Common myeloid progenitor, CD34-positive (primary cell): ENCODE data around the gene CAMTA1.

ENCODE experiments used
- CTCF ChIA-PET: fragments of 350-600 bp; sonication (Branson Sonifier 250); formaldehyde crosslinking; loops from one replicate; lab custom pipeline; 2021; ENCODE audit warnings: antibody characterized with exemption; lab: Charles Lee
- POLR2A ChIA-PET: fragments of 350-600 bp; sonication (Branson Sonifier 250); formaldehyde crosslinking; loops from one replicate; lab custom pipeline; 2021; ENCODE audit warnings: antibody characterized with exemption; lab: Charles Lee
- DNase-seq, 3 donors: peaks; one replicate each; pipeline versions ENCODE4 v3.0.0 to v3.0.0-alpha.2; 2013
- H3K27ac ChIP-seq, 2 experiments: 1 replicate in 1 of 2; 2 replicates in 1 of 2; pipeline ENCODE4 v1.7.0; 2013; ENCODE audit warnings: inconsistent platforms in 2 of 2, low read length in 2 of 2, mild to moderate bottlenecking in 2 of 2, low read depth in 1 of 2, moderate library complexity in 1 of 2; ENCODE audit not compliant: severe bottlenecking in 2 of 2, insufficient read depth in 1 of 2, poor library complexity in 1 of 2
- H3K27me3 ChIP-seq, 5 experiments: replicated peaks in 2 of 5; 1 replicate in 3 of 5; 2 replicates in 2 of 5; pipeline versions ENCODE4 v1.6.1 to v1.7.0; 2013; ENCODE audit warnings: low read length in 4 of 5, mild to moderate bottlenecking in 2 of 5, moderate library complexity in 2 of 5, inconsistent platforms in 1 of 5; ENCODE audit not compliant: insufficient read depth in 5 of 5, control insufficient read depth in 4 of 5
- H3K36me3 ChIP-seq, 4 experiments: 1 replicate in 2 of 4; 2 replicates in 2 of 4; pipeline versions ENCODE4 v1.6.1 to v1.7.0; 2013; ENCODE audit warnings: low read length in 3 of 4, control low read depth in 1 of 4, mild to moderate bottlenecking in 1 of 4; ENCODE audit not compliant: control insufficient read depth in 4 of 4, insufficient read depth in 4 of 4
- H3K4me1 ChIP-seq, 4 experiments: 1 replicate in 3 of 4; 2 replicates in 1 of 4; pipeline versions ENCODE4 v1.6.1 to v1.7.1; 2013; ENCODE audit warnings: low read length in 3 of 4, mild to moderate bottlenecking in 3 of 4, control low read depth in 1 of 4, inconsistent platforms in 1 of 4, moderate library complexity in 1 of 4; ENCODE audit not compliant: control insufficient read depth in 4 of 4, insufficient read depth in 4 of 4; ENCODE audit errors: control extremely low read depth in 1 of 4
- H3K4me3 ChIP-seq, 7 experiments: 1 replicate in 4 of 7; 2 replicates in 3 of 7; pipeline versions ENCODE4 v1.5.1 to v1.7.0; 2013; ENCODE audit warnings: mild to moderate bottlenecking in 7 of 7, low read length in 6 of 7, moderate library complexity in 6 of 7, inconsistent platforms in 2 of 7, low read depth in 2 of 7, control low read depth in 1 of 7; ENCODE audit not compliant: insufficient read depth in 4 of 7, control insufficient read depth in 1 of 7; ENCODE audit errors: extremely low read depth in 1 of 7
- H3K9me3 ChIP-seq, 5 experiments: 1 replicate in 4 of 5; 2 replicates in 1 of 5; pipeline versions ENCODE4 v1.6.1 to v1.7.1; 2013; ENCODE audit warnings: low read length in 4 of 5, mild to moderate bottlenecking in 2 of 5, inconsistent platforms in 1 of 5, low read depth in 1 of 5, moderate library complexity in 1 of 5; ENCODE audit not compliant: control insufficient read depth in 4 of 5, insufficient read depth in 2 of 5; ENCODE audit errors: control extremely low read depth in 1 of 5
- WGBS: methylation state at CpG from one replicate; pipeline ENCODE4 v1.1.5; 2013; ENCODE audit not compliant: insufficient coverage; 5-methylcytosine and 5-hydroxymethylcytosine counted together

Gene CAMTA1

GRCh38 chr1:7609311-7609994 lies 824.2 kb downstream of the CAMTA1 start:
- CTCF ChIA-PET = no interaction called here
- 95% methylated on average over 6 of the region's 7 CpGs for WGBS
- Histone ChIP-seq H3K9me3 (peaks cover 0 to 3% (median 0%) of the 10 kb centered on the region in 5 experiments), H3K27me3 (peaks cover 0 to 2% (median 0%) of the 10 kb centered on the region in 5 experiments), H3K36me3 (no peaks in the 10 kb centered on the region), H3K27ac (no peak overlapping the region), H3K4me1 (peaks cover 0 to 13% (median 8%) of the 10 kb centered on the region in 4 experiments), H3K4me3 (no peak overlapping the region)
- DNase-seq = no peak
- POLR2A ChIA-PET = no interaction called here

DNA sequence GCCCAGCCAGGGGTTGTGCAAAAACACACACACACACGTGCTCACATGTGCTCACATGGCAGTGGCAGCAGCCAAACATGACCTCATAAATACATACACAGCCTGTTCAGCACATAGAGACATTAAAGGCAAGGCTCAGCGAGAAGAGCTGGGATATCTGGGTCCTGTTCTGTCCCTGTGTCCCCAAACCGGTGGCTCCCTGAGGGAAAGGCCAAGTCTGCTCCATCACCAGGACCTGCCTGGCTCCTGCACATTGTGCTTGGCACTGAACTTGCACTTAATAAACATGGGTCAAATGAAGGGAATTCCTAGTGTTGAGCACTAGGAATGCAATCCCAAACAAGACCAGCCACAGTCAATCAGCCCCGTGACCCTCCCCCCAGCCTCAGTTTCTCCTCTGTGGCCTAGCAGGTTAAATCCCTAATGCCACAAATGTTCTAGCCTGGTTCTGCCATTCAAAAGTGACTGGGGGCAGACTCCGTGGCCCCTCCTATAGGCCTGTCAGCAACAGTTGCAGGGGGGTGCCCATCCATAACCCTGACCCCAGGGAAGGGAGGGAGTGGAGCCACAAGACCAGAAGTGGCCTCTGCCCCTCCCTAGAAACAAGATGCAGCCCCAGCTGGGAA lies 825.0 kb downstream of the CAMTA1 start:
- 100% methylated on average over 4 of the region's 5 CpGs for WGBS
- H3K27ac ChIP-seq = no peak overlapping the region
- H3K36me3 ChIP-seq = no peaks in the 10 kb centered on the region
- no peak overlapping the region for H3K4me3 ChIP-seq
- peaks cover 0 to 13% (median 8%) of the 10 kb centered on the region in 4 experiments for H3K4me1 ChIP-seq
- CTCF ChIA-PET = no interaction called here
- POLR2A ChIA-PET = no interaction called here
- DNase-seq = no peak
- H3K9me3 ChIP-seq = peaks cover 0 to 3% (median 0%) of the 10 kb centered on the region in 5 experiments
- peaks cover 0 to 2% (median 0%) of the 10 kb centered on the region in 5 experiments for H3K27me3 ChIP-seq

DNA sequence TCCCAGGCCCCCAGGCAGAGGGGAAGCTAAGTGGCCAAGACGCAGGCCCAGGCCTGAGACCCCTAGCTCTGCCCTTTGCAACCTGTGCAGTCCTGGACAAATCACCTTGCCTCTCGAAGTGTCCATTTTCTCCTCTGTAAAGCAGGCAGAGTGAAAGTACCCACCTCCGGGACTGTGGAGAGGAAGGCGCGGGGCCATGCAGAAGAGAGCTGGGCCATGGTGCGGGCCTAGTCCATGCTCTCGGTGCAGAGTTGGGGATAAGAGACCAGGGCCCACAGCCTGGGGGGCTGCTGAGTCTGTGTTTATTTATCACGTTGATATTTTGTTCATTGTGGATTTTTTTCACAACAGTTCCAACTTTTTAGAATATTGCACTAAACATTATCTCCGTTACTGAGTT lies 825.7 kb downstream of the CAMTA1 start:
- CTCF ChIA-PET = no interaction called here
- Histone ChIP-seq H3K36me3 (no peaks in the 10 kb centered on the region), H3K4me3 (no peak overlapping the region), H3K4me1 (peaks cover 0 to 13% (median 8%) of the 10 kb centered on the region in 4 experiments), H3K9me3 (peaks cover 0 to 1% (median 0%) of the 10 kb centered on the region in 5 experiments), H3K27me3 (peaks cover 0 to 2% (median 0%) of the 10 kb centered on the region in 5 experiments), H3K27ac (no peak overlapping the region)
- 100% methylated on average over 6 of the region's 9 CpGs for WGBS
- DNase-seq = no peak
- POLR2A ChIA-PET = no interaction called here

DNA sequence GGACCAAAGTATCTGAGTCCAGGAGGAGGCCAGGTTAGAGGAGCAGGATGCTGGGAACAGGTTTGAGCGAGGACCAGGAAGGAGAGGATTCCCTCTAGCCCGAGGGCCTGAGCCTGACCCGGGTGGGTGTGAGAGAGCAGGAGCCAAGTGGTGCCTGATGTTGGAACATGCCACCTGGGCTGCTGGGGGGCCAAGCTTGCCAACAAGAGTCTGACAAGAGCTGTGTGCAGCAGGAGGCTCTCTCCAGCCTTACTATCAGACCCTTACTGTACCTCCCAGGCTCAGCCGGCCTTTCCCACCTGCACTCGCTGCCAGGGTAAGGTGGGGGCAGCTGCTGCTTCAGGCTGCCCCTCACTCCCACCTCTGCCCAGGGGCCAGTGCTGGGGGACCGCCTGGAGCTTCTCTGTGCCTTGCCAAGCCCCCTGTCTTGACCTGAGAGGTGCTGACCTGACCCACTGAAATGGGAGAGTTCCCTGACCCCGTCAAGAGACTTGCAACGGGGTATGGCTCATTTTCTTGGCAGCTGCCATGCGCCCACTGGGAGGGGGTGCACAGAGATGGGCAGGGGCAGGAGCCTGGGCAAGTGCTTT lies 826.3 kb downstream of the CAMTA1 start:
- Histone ChIP-seq H3K9me3 (no peaks in the 10 kb centered on the region), H3K4me3 (no peak overlapping the region), H3K4me1 (peaks cover 0 to 13% (median 8%) of the 10 kb centered on the region in 4 experiments), H3K27ac (no peak overlapping the region), H3K36me3 (no peaks in the 10 kb centered on the region), H3K27me3 (peaks cover 0 to 2% (median 0%) of the 10 kb centered on the region in 5 experiments)
- DNase-seq = no peak
- WGBS = 94% methylated on average over 9 of the region's 9 CpGs
- POLR2A ChIA-PET = no interaction called here
- CTCF ChIA-PET = no interaction called here

- H3K36me3 ChIP-seq = no peaks in the 10 kb centered on the region
- ChIA-PET CTCF (no interaction called here), POLR2A (no interaction called here)
- no peak overlapping the region for H3K4me3 ChIP-seq
- H3K9me3 ChIP-seq = no peaks in the 10 kb centered on the region
- peaks cover 0 to 12% (median 7%) of the 10 kb centered on the region in 4 experiments for H3K4me1 ChIP-seq
- H3K27me3 ChIP-seq = peaks cover 0 to 2% (median 0%) of the 10 kb centered on the region in 5 experiments
- 90% methylated on average over 15 of the region's 18 CpGs for WGBS
- no peak overlapping the region for H3K27ac ChIP-seq
- no peak for DNase-seq
Observed at GRCh38 chr1:7613106-7613850, 828.0 kb downstream of the CAMTA1 start.

DNA sequence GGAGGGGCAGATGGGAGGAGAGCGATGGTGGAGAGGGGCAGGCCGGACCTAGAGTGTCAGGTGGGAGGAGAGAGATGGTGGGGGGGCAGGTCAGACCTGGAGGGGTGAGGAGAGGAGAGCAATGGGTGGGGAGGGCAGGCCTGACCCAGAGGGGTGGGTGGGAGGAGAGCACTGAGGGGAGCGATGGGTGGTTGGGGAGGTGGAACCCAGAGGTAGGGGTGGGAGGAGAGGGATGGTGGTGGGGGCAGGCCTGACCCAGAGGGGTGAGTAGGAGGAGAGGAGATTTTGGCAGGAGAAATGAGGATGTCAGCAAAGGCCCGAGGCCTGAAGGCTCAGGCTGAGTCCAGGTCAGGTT lies 828.6 kb downstream of the CAMTA1 start:
- no peak for DNase-seq
- 100% methylated on average over 4 of the region's 4 CpGs for WGBS
- no peak overlapping the region for H3K4me3 ChIP-seq
- H3K9me3 ChIP-seq = no peaks in the 10 kb centered on the region
- H3K27me3 ChIP-seq = peaks cover 0 to 2% (median 0%) of the 10 kb centered on the region in 5 experiments
- POLR2A ChIA-PET = no interaction called here
- peaks cover 0 to 6% (median 2%) of the 10 kb centered on the region in 4 experiments for H3K4me1 ChIP-seq
- H3K36me3 ChIP-seq = no peaks in the 10 kb centered on the region
- CTCF ChIA-PET = no interaction called here
- no peak overlapping the region for H3K27ac ChIP-seq
